Right ventricle myocardium inferior (tissue), 1 donor: ENCODE data around the gene ATRN. TPM values are rescaled to one million over a fixed set of nuclear protein-coding genes. Genes with fewer than 3 reads are reported as not detected.

Experiments
- ATAC-seq: fragments of 200-7000 bp; cut with Tn5 transposase; one replicate; pipeline ENCODE4 v1.9.1; 2020; ENCODE audit warnings: mild to moderate bottlenecking, moderate library complexity
- DNase-seq: peaks from one replicate; pipeline ENCODE4 v3.0.0; 2021; ENCODE audit errors: missing footprints
- intact Hi-C: fragments of 100-400 bp; cut with DNase I; formaldehyde crosslinking; loops from one replicate; pipeline ENCODE4 v1.11.0; 2022
- total RNA-seq: library from RNA; stranded (reverse); fragmentation: NEBNext Ultra II Directional; extraction: Animal tissue kit (Norgen Biotek cat#: 25700); gene quantifications from one replicate; pipeline ENCODE4 v1.2.1, GENCODE V29; 2021
- donor health status: DM: no; HTN: yes; CAD: no; lungs with severe emphysema.

Gene ATRN
- total RNA-seq, 1 donor from 2014 or later = 32.5 TPM

GRCh38 chr20:3551681-3552434 is 81.0 kb downstream of the ATRN start:
- intact Hi-C loops = no loop called here
- no peak for DNase-seq
- ATAC-seq = no peak

GRCh38 chr20:3553663-3554062 is 82.8 kb downstream of the ATRN start:
- ATAC-seq = no peak
- intact Hi-C loops = no loop called here

GRCh38 chr20:3557237-3557785 is 86.5 kb downstream of the ATRN start:
- DNase-seq (no peak), ATAC-seq (no peak)
- intact Hi-C loops = no loop called here

More at GRCh38 chr20:3553663-3554062, 82.8 kb downstream of the ATRN start:
- no peak for DNase-seq

GRCh38 chr20:3559231-3559630 is 88.4 kb downstream of the ATRN start:
- no peak for DNase-seq
- intact Hi-C loops = no loop called here

GRCh38 chr20:3559637-3560036 is 88.8 kb downstream of the ATRN start:
- intact Hi-C loops = no loop called here
- DNase-seq = no peak
- no peak for ATAC-seq

More at GRCh38 chr20:3559231-3559630, 88.4 kb downstream of the ATRN start:
- no peak for ATAC-seq

- ATAC-seq (no peak), DNase-seq (no peak)
- intact Hi-C loops = no loop called here
Measured at GRCh38 chr20:3560162-3560561, 89.3 kb downstream of the ATRN start.

- intact Hi-C loops = no loop called here
- DNase-seq (no peak), ATAC-seq (no peak)
Measured at GRCh38 chr20:3560578-3560977, 89.8 kb downstream of the ATRN start.

- intact Hi-C loops = no loop called here
- DNase-seq (no peak), ATAC-seq (no peak)
Measured at GRCh38 chr20:3563133-3563532, 92.3 kb downstream of the ATRN start.

GRCh38 chr20:3563548-3564177 is 92.8 kb downstream of the ATRN start:
- no peak for ATAC-seq
- DNase-seq = no peak
- intact Hi-C loops = no loop called here

GRCh38 chr20:3565851-3566250 is 95.0 kb downstream of the ATRN start:
- intact Hi-C loops = no loop called here

GRCh38 chr20:3572151-3572550 is 101.3 kb downstream of the ATRN start:
- ATAC-seq = no peak
- intact Hi-C loops = no loop called here
- no peak for DNase-seq

More at GRCh38 chr20:3565851-3566250, 95.0 kb downstream of the ATRN start:
- DNase-seq (no peak), ATAC-seq (no peak)

GRCh38 chr20:3576363-3576762 is 105.5 kb downstream of the ATRN start:
- intact Hi-C loops = no loop called here
- ATAC-seq = no peak
- DNase-seq = no peak

GRCh38 chr20:3577366-3577765 is 106.5 kb downstream of the ATRN start:
- no peak for DNase-seq
- intact Hi-C loops = no loop called here
- ATAC-seq = no peak

- intact Hi-C loops = no loop called here
- DNase-seq (no peak), ATAC-seq (no peak)
Measured at GRCh38 chr20:3580412-3580811, 109.6 kb downstream of the ATRN start.

- intact Hi-C loops = no loop called here
- DNase-seq = no peak
- no peak for ATAC-seq
Measured at GRCh38 chr20:3583765-3584164, 112.9 kb downstream of the ATRN start.

- intact Hi-C loops = no loop called here
- ATAC-seq = no peak
- DNase-seq = no peak
Measured at GRCh38 chr20:3586093-3586492, 115.3 kb downstream of the ATRN start.

- ATAC-seq = no peak
- no peak for DNase-seq
- intact Hi-C loops = no loop called here
Measured at GRCh38 chr20:3590164-3590563, 119.3 kb downstream of the ATRN start.

GRCh38 chr20:3592931-3593330 is 122.1 kb downstream of the ATRN start:
- DNase-seq = no peak
- no peak for ATAC-seq
- intact Hi-C loops = no loop called here

- intact Hi-C loops = no loop called here
- DNase-seq (no peak), ATAC-seq (no peak)
Measured at GRCh38 chr20:3595541-3595940, 124.7 kb downstream of the ATRN start.

GRCh38 chr20:3603108-3603507 is 132.3 kb downstream of the ATRN start:
- DNase-seq = no peak
- no peak for ATAC-seq
- intact Hi-C loops = no loop called here
